ENCODE measurements around the gene DUSP8.

Gene DUSP8

DNA sequence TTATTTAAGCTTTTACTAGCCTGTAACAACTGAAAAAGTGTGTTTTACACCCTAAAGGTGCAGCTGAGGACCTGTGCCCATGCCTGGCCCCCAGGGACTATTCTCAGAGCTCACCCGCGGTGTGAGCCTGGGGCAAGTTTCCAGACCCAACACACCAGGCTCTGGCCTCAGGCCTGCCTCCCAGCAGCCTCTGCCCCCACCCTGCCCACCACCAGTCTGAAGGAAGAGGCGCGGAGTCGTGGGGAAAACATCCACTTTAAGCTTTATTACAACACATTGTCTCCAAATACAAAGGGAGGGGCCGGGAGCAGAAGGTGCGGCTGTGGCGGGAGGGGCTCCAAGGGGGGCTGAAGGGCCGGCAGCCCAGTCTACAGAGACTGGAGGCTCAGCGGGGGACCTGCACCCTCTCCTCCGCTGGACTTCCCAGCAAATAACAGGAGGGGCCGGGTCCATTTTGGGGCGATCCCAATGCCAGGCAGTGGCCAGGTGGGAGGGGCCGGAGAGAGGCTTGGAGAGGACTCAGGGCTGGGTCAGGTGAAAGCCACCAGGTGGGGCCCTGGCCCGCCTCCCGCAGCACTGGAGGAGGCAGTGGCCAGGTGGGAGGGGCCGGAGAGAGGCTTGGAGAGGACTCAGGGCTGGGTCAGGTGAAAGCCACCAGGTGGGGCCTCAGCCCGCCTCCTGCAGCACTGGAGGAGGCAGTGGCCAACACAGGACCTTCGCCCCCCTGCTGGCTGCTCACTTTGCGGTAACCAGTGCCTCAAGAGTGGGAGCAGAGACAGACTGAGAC lies 18.1 kb downstream of the DUSP8 start:
- DNase-seq (ENCODE audit: low read depth), result no peak
- no peak overlapping the region for H3K4me3 ChIP-seq (ENCODE audit: low read length)
- TF ChIP-seq, protein P1, sequence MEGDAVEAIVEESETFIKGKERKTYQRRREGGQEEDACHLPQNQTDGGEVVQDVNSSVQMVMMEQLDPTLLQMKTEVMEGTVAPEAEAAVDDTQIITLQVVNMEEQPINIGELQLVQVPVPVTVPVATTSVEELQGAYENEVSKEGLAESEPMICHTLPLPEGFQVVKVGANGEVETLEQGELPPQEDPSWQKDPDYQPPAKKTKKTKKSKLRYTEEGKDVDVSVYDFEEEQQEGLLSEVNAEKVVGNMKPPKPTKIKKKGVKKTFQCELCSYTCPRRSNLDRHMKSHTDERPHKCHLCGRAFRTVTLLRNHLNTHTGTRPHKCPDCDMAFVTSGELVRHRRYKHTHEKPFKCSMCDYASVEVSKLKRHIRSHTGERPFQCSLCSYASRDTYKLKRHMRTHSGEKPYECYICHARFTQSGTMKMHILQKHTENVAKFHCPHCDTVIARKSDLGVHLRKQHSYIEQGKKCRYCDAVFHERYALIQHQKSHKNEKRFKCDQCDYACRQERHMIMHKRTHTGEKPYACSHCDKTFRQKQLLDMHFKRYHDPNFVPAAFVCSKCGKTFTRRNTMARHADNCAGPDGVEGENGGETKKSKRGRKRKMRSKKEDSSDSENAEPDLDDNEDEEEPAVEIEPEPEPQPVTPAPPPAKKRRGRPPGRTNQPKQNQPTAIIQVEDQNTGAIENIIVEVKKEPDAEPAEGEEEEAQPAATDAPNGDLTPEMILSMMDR (conservative IDR thresholded peaks at IDR 0.05; ENCODE audit: low read length), result no peak

DNA sequence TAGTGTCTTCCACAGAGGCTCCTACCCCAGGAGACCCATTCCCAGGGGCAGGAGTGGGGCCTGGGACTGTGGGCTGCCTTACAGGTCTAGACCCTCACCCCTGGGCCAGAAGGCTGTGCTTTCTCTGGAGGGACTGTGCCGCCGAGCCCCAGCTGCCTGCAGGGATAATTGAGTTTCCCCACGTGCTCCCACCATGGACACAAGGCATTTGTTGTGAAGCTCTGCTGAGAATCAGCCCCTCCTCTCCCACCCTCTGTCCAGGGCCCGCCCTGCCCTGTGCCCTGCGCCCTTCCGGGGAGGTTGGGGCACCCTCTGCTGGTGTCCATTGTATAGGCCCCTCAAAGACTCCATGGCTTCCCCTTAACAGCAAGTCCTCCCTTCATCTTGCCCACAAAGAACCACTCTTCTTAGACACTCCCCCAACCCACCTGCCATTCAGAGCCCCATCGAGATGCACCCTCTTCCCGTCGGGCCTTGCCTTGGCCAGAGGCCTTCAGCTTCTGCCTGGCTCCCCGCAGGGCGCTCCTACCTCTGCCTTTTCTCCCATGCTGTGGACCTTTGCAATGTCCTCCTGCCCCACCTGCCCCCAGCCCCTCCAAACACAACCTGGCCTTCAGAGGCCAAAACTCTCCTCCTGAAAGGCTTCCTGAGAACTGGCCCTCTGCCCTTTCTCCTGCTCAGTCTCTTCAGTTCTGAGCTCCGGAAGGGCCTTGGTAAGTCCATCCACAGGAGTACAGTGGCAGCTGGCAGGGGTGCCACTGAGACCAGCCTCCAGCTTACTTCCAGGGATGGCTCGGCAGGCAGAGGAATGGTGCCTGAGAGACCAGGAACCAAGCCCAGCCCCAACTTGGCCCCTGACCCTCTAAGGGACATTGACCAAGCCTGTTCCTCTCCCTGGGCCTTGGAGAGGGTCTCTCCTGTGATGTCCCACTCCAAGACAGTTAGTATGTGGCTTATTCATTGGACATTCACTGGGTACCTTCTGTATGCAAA lies 22.4 kb downstream of the DUSP8 start:
- DNase-seq (ENCODE audit: low read depth), result no peak
- TF ChIP-seq, protein P1 (conservative IDR thresholded peaks at IDR 0.05; ENCODE audit: low read length), result no peak
- no peak overlapping the region for H3K4me3 ChIP-seq (ENCODE audit: low read length)

- peak; percentile 40 for DNase-seq (ENCODE audit: low read depth)
- H3K4me3 ChIP-seq (ENCODE audit: low read length), result no peak overlapping the region; the same call in 1 of the 2 replicates
- TF ChIP-seq, protein P1 (conservative IDR thresholded peaks at IDR 0.05; ENCODE audit: low read length), result no peak
Measured at GRCh38 chr11:1548221-1549070, 23.6 kb downstream of the DUSP8 start.

- no peak for DNase-seq (ENCODE audit: low read depth)
- TF ChIP-seq, protein P1 (conservative IDR thresholded peaks at IDR 0.05; ENCODE audit: low read length), result no peak
- no peak overlapping the region for H3K4me3 ChIP-seq (ENCODE audit: low read length)
Measured at GRCh38 chr11:1547467-1548098, 24.5 kb downstream of the DUSP8 start.

GRCh38 chr11:1546536-1547466 lies 25.3 kb downstream of the DUSP8 start:
- H3K4me3 ChIP-seq (ENCODE audit: low read length), result no peak overlapping the region
- TF ChIP-seq, protein P1 (conservative IDR thresholded peaks at IDR 0.05; ENCODE audit: low read length), result peak; percentile 33
- DNase-seq (ENCODE audit: low read depth), result no peak

Data from AG10803 (cell line).